ENCODE data around the gene PHF5A.
"Not testable (repeated sequence)": the region's sequence is repeated elsewhere in the genome, so short reads cannot be mapped to it uniquely, and the experiment has no call there.

PHF5A gene

GRCh38 chr22:41487037-41487935, 18.8 kb upstream of the PHF5A start:
- no peak for DNase-seq

GRCh38 chr22:41485033-41485432, 16.5 kb upstream of the PHF5A start:
- no peak for DNase-seq

- no peak for DNase-seq
Measured at GRCh38 chr22:41482319-41482935, 13.9 kb upstream of the PHF5A start.

DNA sequence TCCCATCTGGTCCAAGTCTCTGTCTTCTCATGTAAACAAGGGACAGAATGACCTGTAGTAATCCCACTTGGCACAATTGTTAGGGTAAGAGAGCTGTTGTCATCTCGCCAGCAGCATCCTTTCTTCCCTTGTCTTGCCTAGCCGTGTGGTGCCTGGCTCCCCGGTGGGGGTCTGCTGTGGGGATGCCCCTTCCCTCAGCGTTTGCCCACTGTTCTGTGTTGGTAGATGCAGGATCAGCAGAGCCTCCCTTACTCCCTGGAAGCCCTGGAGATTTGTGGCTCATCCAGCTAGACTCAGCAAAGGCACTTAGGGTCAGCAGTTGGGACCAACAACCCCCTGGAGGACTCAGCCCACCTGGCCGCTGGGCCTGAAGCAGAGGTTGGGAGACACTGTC, 13.4 kb upstream of the PHF5A start:
- no peak for DNase-seq

- DNase-seq = no peak
Measured at GRCh38 chr22:41481131-41481830, 12.8 kb upstream of the PHF5A start.

DNA sequence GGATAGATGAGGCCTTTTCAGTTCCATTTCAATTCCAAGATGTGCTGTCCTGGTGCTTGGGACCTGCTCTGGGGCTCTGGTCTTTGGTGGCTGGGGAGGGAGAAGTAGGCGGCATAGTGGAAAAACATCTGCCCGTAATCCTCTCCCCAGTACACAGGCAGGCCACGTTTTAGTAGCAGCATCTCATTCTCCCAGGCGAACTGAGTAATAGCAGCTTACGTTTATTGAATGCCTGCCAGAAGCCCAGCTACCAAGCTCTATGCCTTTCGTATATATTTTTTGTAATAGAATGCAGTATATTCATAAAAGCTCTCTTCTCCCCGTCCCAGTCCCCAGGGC, 11.9 kb upstream of the PHF5A start:
- no peak for DNase-seq

GRCh38 chr22:41479671-41480396, 11.3 kb upstream of the PHF5A start:
- no peak for DNase-seq

DNA sequence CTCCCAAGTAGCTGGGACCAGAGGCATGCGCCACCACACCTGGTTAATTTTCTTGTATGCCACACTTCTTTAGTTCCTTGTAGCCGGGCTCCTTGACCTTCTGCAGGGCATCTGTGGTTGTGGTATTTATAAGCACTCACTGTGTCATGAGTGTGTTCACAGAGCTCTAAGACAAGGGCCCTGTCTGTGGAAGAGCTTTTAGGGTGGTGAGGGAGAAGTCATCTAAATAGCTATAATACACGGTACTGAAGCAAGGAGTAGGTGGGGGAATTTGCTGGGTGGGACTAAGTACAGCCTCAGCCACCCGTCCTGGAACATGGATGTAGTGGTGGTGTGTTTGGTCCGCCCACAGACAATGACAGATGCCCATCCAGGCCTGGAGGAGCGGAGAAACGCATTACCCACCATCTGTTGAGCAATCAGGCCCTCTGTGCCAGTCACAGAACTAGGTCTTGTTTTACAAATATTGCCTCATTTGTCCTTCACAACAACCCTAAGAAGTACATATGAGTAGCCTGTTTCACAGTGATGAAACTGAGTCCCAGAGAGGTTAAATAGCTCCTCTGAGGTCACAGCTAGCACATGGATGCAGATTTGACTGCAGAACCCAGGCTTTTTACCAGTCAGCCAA, 10.5 kb upstream of the PHF5A start:
- no peak for DNase-seq

GRCh38 chr22:41478473-41478872, 10.0 kb upstream of the PHF5A start:
- no peak for DNase-seq

GRCh38 chr22:41474872-41475451, 6.5 kb upstream of the PHF5A start:
- DNase-seq = no peak

GRCh38 chr22:41471568-41471967, 3.1 kb upstream of the PHF5A start:
- no peak for DNase-seq

GRCh38 chr22:41470886-41471285, 2.4 kb upstream of the PHF5A start:
- no peak for DNase-seq

DNA sequence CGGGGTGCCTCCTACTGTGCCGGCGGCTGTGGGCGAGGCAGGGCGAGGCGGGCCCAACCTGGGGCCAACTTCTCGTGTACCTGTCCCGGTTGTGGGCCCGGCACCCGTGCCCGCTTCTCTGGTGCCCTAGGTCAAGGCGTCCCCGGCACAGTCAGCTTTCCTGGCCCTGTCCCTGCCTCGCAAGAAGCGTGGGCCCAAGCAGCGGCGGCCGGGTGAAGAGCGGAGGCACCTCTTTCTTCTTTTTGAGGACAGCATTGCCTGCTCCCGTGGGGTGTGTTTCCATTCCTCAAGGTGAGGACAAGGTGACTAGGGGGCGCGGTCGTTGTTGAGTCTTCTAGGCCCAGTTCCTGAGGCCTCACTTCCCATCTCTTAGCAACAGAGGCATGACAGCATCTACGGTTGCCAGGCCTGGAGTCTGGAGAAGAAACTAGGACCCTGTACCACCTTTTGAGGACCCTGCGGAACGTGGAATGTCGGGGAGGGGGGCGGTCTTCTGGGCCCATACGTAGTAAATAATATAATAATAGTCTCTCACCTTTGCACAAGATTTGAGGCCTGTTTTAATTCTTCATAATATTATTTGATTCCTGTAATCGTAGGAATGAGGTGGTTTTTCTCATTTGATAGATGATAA, 843 bp upstream of the PHF5A start:
- DNase-seq = no peak

GRCh38 chr22:41461901-41462300, 6.6 kb downstream of the PHF5A start:
- DNase-seq = no peak

GRCh38 chr22:41460071-41460470, 8.4 kb downstream of the PHF5A start:
- not testable (repeated sequence) for DNase-seq

DNA sequence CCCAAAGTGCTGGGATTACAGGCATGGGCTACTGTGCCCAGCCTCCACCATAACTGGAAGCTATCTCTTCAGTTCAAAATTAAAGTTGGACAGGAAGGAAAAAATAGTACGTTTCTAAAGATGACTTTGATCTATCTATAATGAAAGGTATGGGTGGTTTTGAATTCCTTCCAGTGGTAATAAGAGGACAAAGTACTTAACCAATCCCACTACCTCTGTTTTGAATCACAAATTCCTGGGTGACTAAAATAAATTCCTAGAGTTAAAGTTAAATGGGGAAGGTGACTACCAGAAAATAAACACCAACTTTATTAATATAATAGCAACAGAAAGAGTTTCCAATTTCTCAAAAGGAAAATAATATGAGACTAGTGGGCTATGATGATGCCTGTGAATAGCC, 9.1 kb downstream of the PHF5A start:
- DNase-seq = no peak

- no peak for DNase-seq
Measured at GRCh38 chr22:41458161-41458728, 10.2 kb downstream of the PHF5A start.

DNA sequence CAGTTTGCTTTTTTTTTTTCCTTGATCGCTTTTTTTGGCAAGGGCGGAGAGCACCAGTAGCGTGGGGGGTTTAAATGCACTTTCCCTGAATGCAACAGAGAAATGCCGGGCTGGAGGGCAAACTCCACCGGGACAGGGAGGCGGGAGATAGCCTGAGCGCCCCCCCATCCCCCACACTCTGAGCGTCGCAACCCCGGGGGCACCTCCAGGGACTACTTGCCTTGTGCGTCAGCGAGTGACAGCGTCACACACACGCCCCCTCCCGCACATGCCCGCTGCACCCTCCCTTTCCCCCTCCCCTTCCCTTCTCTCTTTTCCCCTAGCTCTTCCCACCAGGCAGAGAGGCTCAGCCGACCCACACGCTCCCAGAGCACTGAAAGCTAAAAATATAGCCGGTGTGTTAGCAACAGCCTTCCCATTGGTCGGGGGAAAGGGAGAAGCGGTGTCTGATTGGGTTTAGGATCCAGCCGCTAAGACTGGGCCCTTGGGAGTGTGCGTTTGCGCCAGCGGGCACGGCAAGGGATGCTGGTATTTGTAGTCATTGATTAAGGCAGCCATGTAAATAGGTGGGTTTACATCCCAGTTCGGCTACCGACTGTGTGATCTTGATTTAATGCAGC, 20.2 kb downstream of the PHF5A start:
- peak; percentile 83 for DNase-seq

DNA sequence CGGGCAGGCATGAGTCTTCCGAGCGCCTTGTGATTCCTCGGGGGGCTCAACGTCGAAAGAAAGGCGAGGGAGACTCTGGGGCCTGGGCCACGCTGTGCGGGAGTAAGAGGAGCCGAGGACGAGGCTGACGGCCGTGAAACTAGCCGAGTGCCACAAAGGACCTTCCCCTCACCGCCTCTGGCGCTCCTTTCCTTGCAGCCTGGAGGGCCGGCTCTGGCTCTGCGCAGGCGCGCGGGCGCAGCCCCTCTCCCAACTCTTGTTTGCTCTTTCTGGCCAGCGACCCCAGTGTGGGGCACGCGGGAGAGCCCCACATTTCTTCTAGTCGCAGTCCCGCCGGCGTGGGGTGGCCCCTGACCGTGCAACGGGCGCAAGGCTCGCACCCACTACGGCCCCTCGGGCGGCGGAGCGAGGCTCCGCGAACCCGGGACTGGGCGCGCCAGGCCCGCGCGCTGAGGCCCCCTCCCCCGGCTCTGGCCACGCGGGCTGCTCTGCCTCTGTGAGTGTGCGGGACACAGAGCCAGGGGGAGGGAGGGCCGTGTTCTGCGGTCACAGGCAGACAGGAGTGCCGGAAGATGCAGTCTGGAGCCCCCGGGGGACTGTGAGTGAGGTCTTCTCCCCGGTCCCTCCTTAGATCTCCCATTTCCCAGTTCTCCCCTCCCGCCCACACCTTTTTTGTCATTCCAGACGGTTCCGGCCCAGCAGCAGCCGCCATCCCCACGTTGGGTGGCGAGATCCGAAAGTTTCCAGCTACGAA, 20.9 kb downstream of the PHF5A start:
- DNase-seq = no peak

Data from NCI-H2107 (cell line).